ENCODE results near the gene CD58. TPM values are rescaled to one million over a fixed set of nuclear protein-coding genes. Genes with fewer than 3 reads are reported as not detected.
"Not testable (repeated sequence)": the region's sequence is repeated elsewhere in the genome, so short reads cannot be mapped to it uniquely, and the experiment has no call there.

CD58 gene
- polyA plus RNA-seq, 1 donor (not counting 4 experiments of a cell fraction or from before 2014, with no cell fraction given) = 38.6 TPM

DNA sequence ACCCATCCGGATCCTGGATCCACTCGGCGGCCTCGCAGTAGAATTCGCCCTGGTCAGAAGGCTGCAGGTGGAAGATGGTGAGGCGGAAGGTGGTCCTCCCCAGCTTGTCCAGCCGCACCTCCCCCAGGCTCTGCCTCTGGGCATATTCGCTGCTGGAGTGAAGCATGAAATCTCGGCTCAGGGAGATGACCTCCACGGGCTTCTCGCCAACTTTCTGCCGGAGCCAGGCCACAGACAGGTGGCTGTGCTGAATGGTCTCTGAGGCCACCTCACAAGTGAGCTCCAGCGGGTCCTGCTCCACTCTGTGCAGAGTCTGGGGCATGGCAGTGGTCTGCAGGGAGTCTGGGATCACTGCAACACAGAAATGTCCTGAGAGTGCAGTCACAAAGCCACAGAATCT lies 43.0 kb upstream of the CD58 start:
- H3K9me3 ChIP-seq (ENCODE audit: control insufficient read depth, low read depth, low read length); H3K4me3 ChIP-seq (ENCODE audit: control insufficient read depth in 2 of 3, extremely low read depth in 1 of 3, insufficient read depth in 2 of 3, low read depth in 1 of 3, low read length in 3 of 3); H3K9ac ChIP-seq (ENCODE audit: control insufficient read depth, extremely low read depth, insufficient read depth, low read length); DNase-seq (ENCODE audit: low read depth, low spot score); FAIRE-seq; H4K20me1 ChIP-seq (ENCODE audit: control insufficient read depth, extremely low read depth, insufficient read depth, low read length); H2AFZ ChIP-seq (ENCODE audit: control insufficient read depth, low read length); H3K4me1 ChIP-seq (ENCODE audit: control insufficient read depth, extremely low read depth, insufficient read depth, low read length); dilution Hi-C loops (cut with MboI; ENCODE audit: extremely low pct_ligation_motif_present, low sequenced_read_pairs); H3K9me1 ChIP-seq (ENCODE audit: control insufficient read depth, extremely low read depth, insufficient read depth, low read length); H3K36me3 ChIP-seq (ENCODE audit: control insufficient read depth in 2 of 2, extremely low read depth in 1 of 2, insufficient read depth in 2 of 2, low read length in 2 of 2); H3K27ac ChIP-seq (ENCODE audit: control insufficient read depth, insufficient read depth, low read length); H3K27me3 ChIP-seq (ENCODE audit: control insufficient read depth, extremely low read depth, insufficient read depth, low read length); H3K79me2 ChIP-seq (ENCODE audit: control insufficient read depth, insufficient read depth, low read length); H3K4me2 ChIP-seq (ENCODE audit: control insufficient read depth, extremely low read depth, insufficient read depth, low read depth, low read length): not testable (repeated sequence)

GRCh38 chr1:116609801-116610371 lies 39.1 kb upstream of the CD58 start:
- H3K27me3 ChIP-seq (ENCODE audit: control insufficient read depth, extremely low read depth, insufficient read depth, low read length); dilution Hi-C loops (cut with MboI; ENCODE audit: extremely low pct_ligation_motif_present, low sequenced_read_pairs); FAIRE-seq: not testable (repeated sequence)

GRCh38 chr1:116608841-116609240 lies 38.0 kb upstream of the CD58 start:
- H3K9me1 ChIP-seq (ENCODE audit: control insufficient read depth, extremely low read depth, insufficient read depth, low read length); H3K36me3 ChIP-seq (ENCODE audit: control insufficient read depth in 2 of 2, extremely low read depth in 1 of 2, insufficient read depth in 2 of 2, low read length in 2 of 2); H3K4me2 ChIP-seq (ENCODE audit: control insufficient read depth, extremely low read depth, insufficient read depth, low read depth, low read length); FAIRE-seq; H3K9ac ChIP-seq (ENCODE audit: control insufficient read depth, extremely low read depth, insufficient read depth, low read length); H4K20me1 ChIP-seq (ENCODE audit: control insufficient read depth, extremely low read depth, insufficient read depth, low read length); H2AFZ ChIP-seq (ENCODE audit: control insufficient read depth, low read length); H3K27ac ChIP-seq (ENCODE audit: control insufficient read depth, insufficient read depth, low read length); DNase-seq (ENCODE audit: low read depth, low spot score); H3K9me3 ChIP-seq (ENCODE audit: control insufficient read depth, low read depth, low read length); H3K27me3 ChIP-seq (ENCODE audit: control insufficient read depth, extremely low read depth, insufficient read depth, low read length); H3K4me3 ChIP-seq (ENCODE audit: control insufficient read depth in 2 of 3, extremely low read depth in 1 of 3, insufficient read depth in 2 of 3, low read depth in 1 of 3, low read length in 3 of 3); H3K79me2 ChIP-seq (ENCODE audit: control insufficient read depth, insufficient read depth, low read length); dilution Hi-C loops (cut with MboI; ENCODE audit: extremely low pct_ligation_motif_present, low sequenced_read_pairs); H3K4me1 ChIP-seq (ENCODE audit: control insufficient read depth, extremely low read depth, insufficient read depth, low read length): not testable (repeated sequence)

More at GRCh38 chr1:116609801-116610371, 39.1 kb upstream of the CD58 start:
- H3K4me3 ChIP-seq (ENCODE audit: control insufficient read depth in 2 of 3, extremely low read depth in 1 of 3, insufficient read depth in 2 of 3, low read depth in 1 of 3, low read length in 3 of 3); H3K4me2 ChIP-seq (ENCODE audit: control insufficient read depth, extremely low read depth, insufficient read depth, low read depth, low read length); H4K20me1 ChIP-seq (ENCODE audit: control insufficient read depth, extremely low read depth, insufficient read depth, low read length); DNase-seq (ENCODE audit: low read depth, low spot score); H3K9ac ChIP-seq (ENCODE audit: control insufficient read depth, extremely low read depth, insufficient read depth, low read length); H3K79me2 ChIP-seq (ENCODE audit: control insufficient read depth, insufficient read depth, low read length); H3K27ac ChIP-seq (ENCODE audit: control insufficient read depth, insufficient read depth, low read length); H2AFZ ChIP-seq (ENCODE audit: control insufficient read depth, low read length); H3K9me1 ChIP-seq (ENCODE audit: control insufficient read depth, extremely low read depth, insufficient read depth, low read length); H3K9me3 ChIP-seq (ENCODE audit: control insufficient read depth, low read depth, low read length); H3K36me3 ChIP-seq (ENCODE audit: control insufficient read depth in 2 of 2, extremely low read depth in 1 of 2, insufficient read depth in 2 of 2, low read length in 2 of 2); H3K4me1 ChIP-seq (ENCODE audit: control insufficient read depth, extremely low read depth, insufficient read depth, low read length): not testable (repeated sequence)

GRCh38 chr1:116608151-116608550 lies 37.3 kb upstream of the CD58 start:
- dilution Hi-C loops (cut with MboI; ENCODE audit: extremely low pct_ligation_motif_present, low sequenced_read_pairs); FAIRE-seq; H3K9me3 ChIP-seq (ENCODE audit: control insufficient read depth, low read depth, low read length): not testable (repeated sequence)

GRCh38 chr1:116607463-116607862 lies 36.6 kb upstream of the CD58 start:
- H3K4me2 ChIP-seq (ENCODE audit: control insufficient read depth, extremely low read depth, insufficient read depth, low read depth, low read length); DNase-seq (ENCODE audit: low read depth, low spot score); FAIRE-seq; H3K4me1 ChIP-seq (ENCODE audit: control insufficient read depth, extremely low read depth, insufficient read depth, low read length); H3K27me3 ChIP-seq (ENCODE audit: control insufficient read depth, extremely low read depth, insufficient read depth, low read length); H3K9me3 ChIP-seq (ENCODE audit: control insufficient read depth, low read depth, low read length); H3K36me3 ChIP-seq (ENCODE audit: control insufficient read depth in 2 of 2, extremely low read depth in 1 of 2, insufficient read depth in 2 of 2, low read length in 2 of 2); H3K79me2 ChIP-seq (ENCODE audit: control insufficient read depth, insufficient read depth, low read length); H4K20me1 ChIP-seq (ENCODE audit: control insufficient read depth, extremely low read depth, insufficient read depth, low read length); H3K9me1 ChIP-seq (ENCODE audit: control insufficient read depth, extremely low read depth, insufficient read depth, low read length); dilution Hi-C loops (cut with MboI; ENCODE audit: extremely low pct_ligation_motif_present, low sequenced_read_pairs); H3K27ac ChIP-seq (ENCODE audit: control insufficient read depth, insufficient read depth, low read length); H3K4me3 ChIP-seq (ENCODE audit: control insufficient read depth in 2 of 3, extremely low read depth in 1 of 3, insufficient read depth in 2 of 3, low read depth in 1 of 3, low read length in 3 of 3); H3K9ac ChIP-seq (ENCODE audit: control insufficient read depth, extremely low read depth, insufficient read depth, low read length); H2AFZ ChIP-seq (ENCODE audit: control insufficient read depth, low read length): not testable (repeated sequence)

More at GRCh38 chr1:116608151-116608550, 37.3 kb upstream of the CD58 start:
- H3K9me1 ChIP-seq (ENCODE audit: control insufficient read depth, extremely low read depth, insufficient read depth, low read length); H3K27ac ChIP-seq (ENCODE audit: control insufficient read depth, insufficient read depth, low read length); H3K36me3 ChIP-seq (ENCODE audit: control insufficient read depth in 2 of 2, extremely low read depth in 1 of 2, insufficient read depth in 2 of 2, low read length in 2 of 2); H2AFZ ChIP-seq (ENCODE audit: control insufficient read depth, low read length); H3K4me1 ChIP-seq (ENCODE audit: control insufficient read depth, extremely low read depth, insufficient read depth, low read length); DNase-seq (ENCODE audit: low read depth, low spot score); H3K79me2 ChIP-seq (ENCODE audit: control insufficient read depth, insufficient read depth, low read length); H3K4me3 ChIP-seq (ENCODE audit: control insufficient read depth in 2 of 3, extremely low read depth in 1 of 3, insufficient read depth in 2 of 3, low read depth in 1 of 3, low read length in 3 of 3); H3K27me3 ChIP-seq (ENCODE audit: control insufficient read depth, extremely low read depth, insufficient read depth, low read length); H3K4me2 ChIP-seq (ENCODE audit: control insufficient read depth, extremely low read depth, insufficient read depth, low read depth, low read length); H3K9ac ChIP-seq (ENCODE audit: control insufficient read depth, extremely low read depth, insufficient read depth, low read length); H4K20me1 ChIP-seq (ENCODE audit: control insufficient read depth, extremely low read depth, insufficient read depth, low read length): not testable (repeated sequence)

Measured in keratinocyte (primary cell).